Omental fat pad (tissue), 4 donors: ENCODE results near the gene CUL7. TPM values are rescaled to one million over a fixed set of nuclear protein-coding genes. Genes with fewer than 3 reads are reported as not detected.
A peak's percentile ranks its signal among the peaks of the same experiment; 100 is the strongest.

Experiments used
- ATAC-seq: fragments of 150-250 bp; one replicate; pipeline ENCODE4 v1.9.1; 2016; ENCODE audit warnings: mild to moderate bottlenecking, moderate library complexity; ENCODE audit not compliant: low FRiP score
- DNase-seq: peaks from one replicate; pipeline ENCODE4 v3.0.0-alpha.2; 2019; ENCODE audit warnings: low spot score
- total RNA-seq, 4 donors: library from RNA; depleted of rRNA; stranded (reverse); fragments of >200 nt; gene quantifications; one replicate each; pipeline ENCODE4 v1.1.0, GENCODE V29; 2016
- TF ChIP-seq, protein P1 (sequence below), 3 donors: fragments of 450-650 bp; IDR thresholded peaks; one replicate each; pipeline ENCODE4 v1.5.1; 2016 to 2017; ENCODE audit warnings: antibody characterized with exemption in 3 of 3, mild to moderate bottlenecking in 3 of 3, moderate library complexity in 2 of 3

The CUL7 gene
- total RNA-seq, 4 donors from 2014 or later = 10.1 to 17.3 (median 14.3) TPM

DNA sequence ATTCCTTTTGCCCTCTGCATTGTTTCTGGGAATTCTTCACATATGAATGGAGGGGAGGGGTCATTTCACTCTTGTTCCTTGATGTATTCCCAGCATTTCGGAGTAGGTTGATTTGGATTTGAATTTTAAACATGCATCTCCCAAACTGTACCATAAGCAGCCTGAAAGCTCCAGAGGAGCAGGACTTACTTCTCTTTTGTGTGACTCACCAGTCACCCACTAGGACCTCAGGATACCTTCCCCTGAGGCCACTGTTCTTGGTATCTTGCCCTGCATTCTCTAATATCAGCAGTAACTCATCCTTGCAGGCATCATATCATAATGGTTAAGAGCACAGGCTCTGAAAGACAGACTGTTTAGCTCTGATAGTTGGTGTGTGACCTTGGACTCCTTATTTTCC is 4.9 kb upstream of the CUL7 start:
- ATAC-seq = no peak
- TF ChIP-seq, protein P1, sequence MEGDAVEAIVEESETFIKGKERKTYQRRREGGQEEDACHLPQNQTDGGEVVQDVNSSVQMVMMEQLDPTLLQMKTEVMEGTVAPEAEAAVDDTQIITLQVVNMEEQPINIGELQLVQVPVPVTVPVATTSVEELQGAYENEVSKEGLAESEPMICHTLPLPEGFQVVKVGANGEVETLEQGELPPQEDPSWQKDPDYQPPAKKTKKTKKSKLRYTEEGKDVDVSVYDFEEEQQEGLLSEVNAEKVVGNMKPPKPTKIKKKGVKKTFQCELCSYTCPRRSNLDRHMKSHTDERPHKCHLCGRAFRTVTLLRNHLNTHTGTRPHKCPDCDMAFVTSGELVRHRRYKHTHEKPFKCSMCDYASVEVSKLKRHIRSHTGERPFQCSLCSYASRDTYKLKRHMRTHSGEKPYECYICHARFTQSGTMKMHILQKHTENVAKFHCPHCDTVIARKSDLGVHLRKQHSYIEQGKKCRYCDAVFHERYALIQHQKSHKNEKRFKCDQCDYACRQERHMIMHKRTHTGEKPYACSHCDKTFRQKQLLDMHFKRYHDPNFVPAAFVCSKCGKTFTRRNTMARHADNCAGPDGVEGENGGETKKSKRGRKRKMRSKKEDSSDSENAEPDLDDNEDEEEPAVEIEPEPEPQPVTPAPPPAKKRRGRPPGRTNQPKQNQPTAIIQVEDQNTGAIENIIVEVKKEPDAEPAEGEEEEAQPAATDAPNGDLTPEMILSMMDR (IDR thresholded peaks at IDR 0.05) = no peak
- DNase-seq = no peak

DNA sequence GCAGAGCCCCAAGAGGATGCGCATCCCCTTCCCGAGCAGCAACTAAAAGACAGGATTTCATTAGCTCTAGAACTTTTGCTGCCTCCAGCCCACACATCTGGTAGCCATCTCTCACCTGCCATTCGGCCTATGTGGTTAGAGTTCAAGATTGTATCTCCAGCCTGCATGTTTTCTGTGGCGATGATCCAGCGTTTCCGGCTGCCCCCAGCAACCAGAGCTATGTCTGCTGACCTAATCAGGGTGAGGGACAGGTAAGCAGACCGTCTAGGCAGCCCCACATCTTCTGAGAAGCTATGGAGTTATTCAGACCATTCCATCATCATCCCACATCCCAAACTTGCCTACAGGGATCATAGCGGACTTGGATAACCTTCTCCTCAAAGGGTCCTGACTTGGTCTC is 2.3 kb upstream of the CUL7 start:
- TF ChIP-seq, protein P1 (IDR thresholded peaks at IDR 0.05) = no peak
- no peak for DNase-seq
- ATAC-seq = no peak

DNA sequence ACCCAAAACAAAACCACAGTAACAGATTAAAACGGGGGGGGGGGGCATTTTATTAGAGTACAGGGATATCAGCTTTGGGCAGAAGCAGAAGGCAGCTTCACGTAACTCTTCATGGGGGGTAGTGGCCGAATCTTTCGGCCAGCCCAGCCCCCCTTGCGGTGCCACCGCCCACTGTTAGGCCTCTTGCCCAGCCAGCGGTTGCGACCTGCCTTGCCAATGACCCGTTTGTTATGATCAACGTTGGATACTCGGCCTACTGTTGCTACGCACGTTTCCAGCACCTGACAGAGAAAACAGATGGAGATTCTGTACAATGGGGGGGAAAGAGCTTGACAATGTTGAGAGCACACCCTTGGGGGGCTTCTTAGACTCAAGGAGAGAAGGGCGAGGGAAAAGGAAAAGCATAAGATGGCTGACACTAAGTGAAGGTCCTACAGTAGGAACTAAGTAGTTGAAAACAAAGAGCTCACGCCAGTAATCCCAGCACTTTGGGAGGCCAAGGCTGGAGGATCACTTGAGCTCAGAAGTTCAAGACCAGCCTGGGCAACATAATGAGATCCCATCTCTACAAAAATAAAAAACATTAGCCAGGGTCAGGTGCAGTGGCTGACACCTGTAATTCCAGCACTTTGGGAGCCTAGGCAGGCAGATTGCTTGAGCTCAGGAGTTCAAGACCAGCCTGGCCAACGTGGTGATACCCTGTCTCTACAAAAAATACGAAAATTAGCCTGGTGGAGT is 724 bp upstream of the CUL7 start:
- ATAC-seq = no peak
- TF ChIP-seq, protein P1 (IDR thresholded peaks at IDR 0.05) = no peak
- no peak for DNase-seq

GRCh38 chr6:43052842-43053544 is 658 bp downstream of the CUL7 start:
- peak; percentile 19 for ATAC-seq
- TF ChIP-seq, protein P1 (IDR thresholded peaks at IDR 0.05) = no peak
- DNase-seq = no peak

- no peak for DNase-seq
- TF ChIP-seq, protein P1 (IDR thresholded peaks at IDR 0.05) = no peak
- ATAC-seq = no peak
Measured at GRCh38 chr6:43052225-43052841, 1.3 kb downstream of the CUL7 start.

DNA sequence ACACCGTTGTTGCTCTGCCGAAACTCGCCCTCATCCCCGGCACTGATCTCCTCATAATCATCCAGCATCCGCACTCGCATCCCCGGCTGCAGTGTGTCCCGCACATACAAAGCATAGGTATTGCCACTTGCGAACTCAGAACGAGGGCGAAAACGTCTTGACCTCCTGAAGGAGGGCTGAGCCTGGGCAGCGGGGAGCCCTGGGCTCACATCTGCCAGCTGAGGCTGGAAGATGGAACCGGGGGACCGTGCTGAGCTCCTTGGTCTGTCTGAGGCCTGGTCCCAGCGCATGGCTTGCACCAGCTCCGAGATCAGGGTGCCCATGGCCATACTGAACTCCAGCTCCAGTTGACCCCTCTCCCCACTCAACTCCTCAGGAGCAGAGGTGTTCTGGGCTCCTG is 2.7 kb downstream of the CUL7 start:
- TF ChIP-seq, protein P1 (IDR thresholded peaks at IDR 0.05) = no peak
- no peak for ATAC-seq
- no peak for DNase-seq
